H9 (cell line): ENCODE measurements around the gene HS3ST1. TPM values are rescaled to one million over a fixed set of nuclear protein-coding genes. Genes with fewer than 3 reads are reported as not detected.

Source experiments
- DNase-seq: peaks from one replicate; pipeline ENCODE4 v3.0.0-alpha.2; 2017
- H2AFZ ChIP-seq: one replicate; pipeline ENCODE4 v1.6.1; 2013; ENCODE audit warnings: mild to moderate bottlenecking, low read length, control low read depth, moderate library complexity
- H2AK5ac ChIP-seq: 2 replicates; pipeline ENCODE4 v1.6.1; 2013; ENCODE audit warnings: low read length, control low read depth, mixed read lengths; ENCODE audit not compliant: insufficient read length
- H2BK120ac ChIP-seq: one replicate; pipeline ENCODE4 v1.6.1; 2013; ENCODE audit warnings: low read depth, mild to moderate bottlenecking, low read length, control low read depth, inconsistent platforms; ENCODE audit not compliant: poor library complexity, severe bottlenecking
- H2BK12ac ChIP-seq: 2 replicates; pipeline ENCODE4 v1.6.1; 2013; ENCODE audit warnings: low read length, control low read depth, mixed read lengths, low read depth; ENCODE audit not compliant: insufficient read length
- H2BK15ac ChIP-seq: 2 replicates; pipeline ENCODE4 v1.6.1; 2013; ENCODE audit warnings: low read depth, low read length, control low read depth
- H2BK20ac ChIP-seq: one replicate; pipeline ENCODE4 v1.6.1; 2013; ENCODE audit warnings: low read depth, mild to moderate bottlenecking, low read length, control low read depth, inconsistent platforms; ENCODE audit not compliant: poor library complexity, severe bottlenecking
- H2BK5ac ChIP-seq: 2 replicates; pipeline ENCODE4 v1.6.1; 2013; ENCODE audit warnings: low read length, control low read depth, mixed read lengths; ENCODE audit not compliant: insufficient read length
- H3K14ac ChIP-seq: 2 replicates; pipeline ENCODE4 v1.6.1; 2013; ENCODE audit warnings: low read length, control low read depth; ENCODE audit not compliant: insufficient read depth
- H3K18ac ChIP-seq: 2 replicates; pipeline ENCODE4 v1.6.1; 2013; ENCODE audit warnings: low read depth, mild to moderate bottlenecking, mixed read lengths, low read length, control low read depth; ENCODE audit not compliant: insufficient read length
- H3K23ac ChIP-seq: 2 replicates; pipeline ENCODE4 v1.6.1; 2013; ENCODE audit warnings: low read length, control low read depth, mixed read lengths, low read depth; ENCODE audit not compliant: insufficient read length
- H3K23me2 ChIP-seq: 2 replicates; pipeline ENCODE4 v1.6.1; 2013; ENCODE audit warnings: low read depth, mild to moderate bottlenecking, mixed read lengths, low read length, control low read depth; ENCODE audit not compliant: insufficient read length, poor library complexity, severe bottlenecking
- H3K27ac ChIP-seq: 2 replicates; pipeline ENCODE4 v1.5.1; 2013; ENCODE audit warnings: low read length, control low read depth, mixed read lengths, low read depth; ENCODE audit not compliant: insufficient read length
- H3K27me3 ChIP-seq: 2 replicates; pipeline ENCODE4 v1.6.1; 2013; ENCODE audit warnings: low read length, control low read depth, inconsistent platforms; ENCODE audit not compliant: insufficient read depth
- H3K4ac ChIP-seq: 2 replicates; pipeline ENCODE4 v1.6.1; 2013; ENCODE audit warnings: low read depth, mild to moderate bottlenecking, control low read depth, inconsistent platforms, low read length, moderate library complexity
- H3K4me1 ChIP-seq: 2 replicates; pipeline ENCODE4 v1.6.1; 2013; ENCODE audit warnings: low read length, control low read depth, inconsistent platforms; ENCODE audit not compliant: insufficient read depth
- H3K4me2 ChIP-seq: 2 replicates; pipeline ENCODE4 v1.6.1; 2013; ENCODE audit warnings: low read length, control low read depth, mixed read lengths; ENCODE audit not compliant: insufficient read length, insufficient read depth
- H3K56ac ChIP-seq: 2 replicates; pipeline ENCODE4 v1.6.1; 2013; ENCODE audit warnings: low read depth, mild to moderate bottlenecking, mixed read lengths, low read length, control low read depth; ENCODE audit not compliant: insufficient read length
- H3K79me1 ChIP-seq: 2 replicates; pipeline ENCODE4 v1.6.1; 2013; ENCODE audit warnings: low read depth, mild to moderate bottlenecking, moderate library complexity, low read length, control low read depth, inconsistent platforms; ENCODE audit not compliant: insufficient read depth, poor library complexity, severe bottlenecking
- H3K79me2 ChIP-seq: 2 replicates; pipeline ENCODE4 v1.6.1; 2013; ENCODE audit warnings: low read length, control low read depth, inconsistent platforms; ENCODE audit not compliant: insufficient read depth
- H3K9ac ChIP-seq: 2 replicates; pipeline ENCODE4 v1.6.1; 2013; ENCODE audit warnings: low read length, control low read depth, mixed read lengths; ENCODE audit not compliant: insufficient read length; ENCODE audit errors: extremely low read depth
- H3K9me3 ChIP-seq: one replicate; pipeline ENCODE4 v1.6.1; 2013; ENCODE audit warnings: low read depth, low read length, inconsistent platforms; ENCODE audit not compliant: control insufficient read depth
- H3T11ph ChIP-seq: one replicate; pipeline ENCODE4 v1.6.1; 2013; ENCODE audit warnings: mild to moderate bottlenecking, low read length, control low read depth, inconsistent platforms
- H4K20me1 ChIP-seq: one replicate; pipeline ENCODE4 v1.6.1; 2013; ENCODE audit not compliant: control insufficient read depth, insufficient read length, insufficient read depth
- H4K5ac ChIP-seq: 2 replicates; pipeline ENCODE4 v1.6.1; 2013; ENCODE audit warnings: low read depth, mild to moderate bottlenecking, mixed read lengths, low read length, control low read depth; ENCODE audit not compliant: insufficient read length
- H4K8ac ChIP-seq: replicated peaks from 2 replicates; pipeline ENCODE4 v1.6.1; 2013; ENCODE audit warnings: low read length, control low read depth, mixed read lengths, low read depth; ENCODE audit not compliant: insufficient read length
- H4K91ac ChIP-seq: 2 replicates; pipeline ENCODE4 v1.6.1; 2013; ENCODE audit warnings: low read depth, mild to moderate bottlenecking, moderate library complexity, mixed read lengths, low read length, control low read depth; ENCODE audit not compliant: insufficient read length
- H3K27ac Mint-ChIP-seq, 3 experiments: 2 replicates in 2 of 3; 3 replicates in 1 of 3; pipeline ENCODE4 v1.8.0; 2020 to 2021; ENCODE audit warnings: mixed read lengths in 3 of 3, mild to moderate bottlenecking in 1 of 3, moderate library complexity in 1 of 3
- H3K27me3 Mint-ChIP-seq: 2 replicates; pipeline ENCODE4 v1.8.0; 2021; ENCODE audit warnings: low read depth, mild to moderate bottlenecking, moderate library complexity, mixed read lengths
- H3K36me3 Mint-ChIP-seq, 3 experiments: 2 replicates in 2 of 3; 3 replicates in 1 of 3; pipeline ENCODE4 v1.8.0; 2020 to 2021; ENCODE audit warnings: low read depth in 3 of 3, mixed read lengths in 3 of 3; ENCODE audit not compliant: insufficient read depth in 1 of 3
- H3K4me1 Mint-ChIP-seq, 2 experiments: 2 replicates each; pipeline ENCODE4 v1.8.0; 2020; ENCODE audit warnings: mixed read lengths in 2 of 2
- H3K4me3 Mint-ChIP-seq, 2 experiments: 2 replicates in 1 of 2; 3 replicates in 1 of 2; pipeline ENCODE4 v1.8.0; 2020 to 2021; ENCODE audit warnings: mild to moderate bottlenecking in 2 of 2, mixed read lengths in 2 of 2, moderate library complexity in 1 of 2
- H3K9me3 Mint-ChIP-seq, 2 experiments: 2 replicates in 1 of 2; 3 replicates in 1 of 2; pipeline ENCODE4 v1.8.0; 2020; ENCODE audit warnings: mild to moderate bottlenecking in 2 of 2, mixed read lengths in 2 of 2, moderate library complexity in 1 of 2
- CTCF ChIP-seq: fragments of 200-600 bp; sonication (generic); conservative IDR thresholded peaks from 3 replicates; pipeline ENCODE4 v1.8.0; 2021; ENCODE audit warnings: antibody characterized with exemption, mild to moderate bottlenecking
- WGBS: extraction: QIAGEN DNeasy Blood & Tissue Kit; methylation state at CpG from one replicate; pipeline ENCODE4 v1.1.7; 2013; ENCODE audit warnings: missing lambda C conversion rate, low lambda C conversion rate, mixed read lengths; ENCODE audit not compliant: insufficient read length; ENCODE audit errors: extremely low coverage; 5-methylcytosine and 5-hydroxymethylcytosine counted together
- total RNA-seq: library from RNA; stranded (reverse); gene quantifications from 2 replicates; pipeline ENCODE4 v1.2.1, GENCODE V29; 2021

Gene HS3ST1
- total RNA-seq, 1 experiment from 2014 or later: 0.04 TPM

- no peak overlapping the region for H2BK12ac ChIP-seq
- no peak for TF ChIP-seq CTCF
- H3K23ac ChIP-seq: no peak overlapping the region
- Mint-ChIP-seq H3K4me3 (no peak overlapping the region), H3K27me3 (no peaks in the 10 kb centered on the region), H3K4me1 (peaks cover 3 to 11% of the 10 kb centered on the region in 2 experiments; a peak in 2 of 4 replicates), H3K36me3 (peaks cover 4 to 5% (median 4%) of the 10 kb centered on the region in 3 experiments; a peak in 3 of 7 replicates), H3K9me3 (peaks cover 4 to 9% of the 10 kb centered on the region in 2 experiments; a peak in 4 of 5 replicates), H3K27ac (no peak overlapping the region; a peak in 1 of 7 replicates)
- H3K27me3 ChIP-seq: no peaks in the 10 kb centered on the region
- H4K5ac ChIP-seq: no peak overlapping the region
- H3K4ac ChIP-seq: no peak overlapping the region
- no peaks in the 10 kb centered on the region for H3K79me1 ChIP-seq
- H3K23me2 ChIP-seq: no peaks in the 10 kb centered on the region
- H2AFZ ChIP-seq: no peak overlapping the region
- no peak overlapping the region for H3K14ac ChIP-seq
- no CpG with 5 or more reads among the region's 8 CpGs for WGBS
- H3T11ph ChIP-seq: no peak overlapping the region
- H2BK5ac ChIP-seq: no peak overlapping the region
- H2BK15ac ChIP-seq: no peak overlapping the region
- H4K8ac ChIP-seq: no peak overlapping the region
- no peak overlapping the region for H2AK5ac ChIP-seq
- H3K4me1 ChIP-seq: no peaks in the 10 kb centered on the region
- H3K9ac ChIP-seq: no peak overlapping the region
- no peaks in the 10 kb centered on the region for H3K79me2 ChIP-seq
- H3K4me2 ChIP-seq: no peak overlapping the region
- H3K18ac ChIP-seq: no peak overlapping the region
- no peak overlapping the region for H3K56ac ChIP-seq
- H2BK20ac ChIP-seq: no peak overlapping the region
- no peak overlapping the region for H3K27ac ChIP-seq
- H3K9me3 ChIP-seq: no peaks in the 10 kb centered on the region
- no peaks in the 10 kb centered on the region for H4K20me1 ChIP-seq
- no peak overlapping the region for H4K91ac ChIP-seq
- DNase-seq: no peak
- H2BK120ac ChIP-seq: no peak overlapping the region
Observed at GRCh38 chr4:11355226-11355625, 73.5 kb downstream of the HS3ST1 start.
